Endothelial cell of umbilical vein (primary cell): ENCODE measurements around the gene SPARC. TPM values are rescaled to one million over a fixed set of nuclear protein-coding genes. Genes with fewer than 3 reads are reported as not detected.

ENCODE experiments used
- BruUV-seq: library from RNA; stranded (reverse); fragments of 400-500 nt; replicated peaks from 2 replicates; lab custom pipeline; 2021; lab: Mats Ljungman, UMichigan
- CTCF ChIA-PET: fragments of 300-600, 350-600 bp; sonication (Branson Sonifier 250); formaldehyde crosslinking; loops from one replicate; lab custom pipeline; 2021; ENCODE audit warnings: antibody characterized with exemption, inconsistent platforms; lab: Charles Lee
- POLR2A ChIA-PET: fragments of 300-600, 350-600 bp; sonication (Branson Sonifier 250); formaldehyde crosslinking; loops from one replicate; lab custom pipeline; 2021; ENCODE audit warnings: antibody characterized with exemption, inconsistent platforms; lab: Charles Lee
- DNase-seq: peaks from one replicate; pipeline ENCODE4 v3.0.0-alpha.2; 2011; ENCODE audit warnings: low read depth, low spot score
- FAIRE-seq: peaks from 2 replicates; lab custom pipeline; 2011; peaks lifted over from hg19 to GRCh38; lab: Jason Lieb, UNC
- H2AFZ ChIP-seq: 2 replicates; pipeline ENCODE4 v1.6.0; 2012; ENCODE audit warnings: low read depth, low read length, control low read depth, inconsistent platforms
- H3K27ac ChIP-seq: 2 replicates; pipeline ENCODE4 v1.5.1; 2011; ENCODE audit warnings: low read depth, mild to moderate bottlenecking, control low read depth, low read length, moderate library complexity; ENCODE audit not compliant: insufficient read depth
- H3K27me3 ChIP-seq, 2 experiments: 2 replicates each; pipeline versions ENCODE4 v1.6.0 to v1.6.1; 2011; ENCODE audit warnings: low read length in 2 of 2, mixed read lengths in 1 of 2; ENCODE audit not compliant: control insufficient read depth in 2 of 2, insufficient read depth in 2 of 2
- H3K36me3 ChIP-seq, 2 experiments: 2 replicates in 1 of 2; 3 replicates in 1 of 2; pipeline ENCODE4 v1.5.1; 2011; ENCODE audit warnings: low read length in 2 of 2, mild to moderate bottlenecking in 1 of 2, moderate library complexity in 1 of 2; ENCODE audit not compliant: control insufficient read depth in 2 of 2, insufficient read depth in 2 of 2; ENCODE audit errors: extremely low read depth in 1 of 2
- H3K4me1 ChIP-seq: 3 replicates; pipeline ENCODE4 v1.5.1; 2011; ENCODE audit warnings: mild to moderate bottlenecking, low read length; ENCODE audit not compliant: control insufficient read depth, insufficient read depth; ENCODE audit errors: extremely low read depth
- H3K4me2 ChIP-seq: 2 replicates; pipeline ENCODE4 v1.6.1; 2011; ENCODE audit warnings: low read length, control low read depth, mixed read lengths; ENCODE audit not compliant: insufficient read depth
- H3K4me3 ChIP-seq, 3 experiments: fragments of 200-600 bp in 1 of 3; sonication (generic), shearing (Covaris generic) in 1 of 3; replicated peaks in 1 of 3; 2 replicates each; pipeline ENCODE4 v1.5.1; 2011 to 2016; ENCODE audit warnings: control low read depth in 3 of 3, low read length in 3 of 3, mild to moderate bottlenecking in 2 of 3, inconsistent platforms in 1 of 3, low read depth in 1 of 3, moderate library complexity in 1 of 3; ENCODE audit not compliant: insufficient read depth in 1 of 3
- H3K79me2 ChIP-seq: 2 replicates; pipeline ENCODE4 v1.6.0; 2012; ENCODE audit warnings: low read length, inconsistent platforms; ENCODE audit not compliant: control insufficient read depth, insufficient read depth
- H3K9ac ChIP-seq: replicated peaks from 2 replicates; pipeline ENCODE3; 2011; ENCODE audit warnings: low read length, control low read depth; ENCODE audit not compliant: insufficient read depth; ENCODE audit errors: extremely low read depth
- H3K9me1 ChIP-seq: replicated peaks from 3 replicates; pipeline ENCODE4 v1.6.0; 2011; ENCODE audit warnings: mild to moderate bottlenecking, low read length; ENCODE audit not compliant: control insufficient read depth, insufficient read depth; ENCODE audit errors: extremely low read depth
- H3K9me3 ChIP-seq: replicated peaks from 2 replicates; pipeline ENCODE4 v1.5.1; 2012; ENCODE audit warnings: low read length, inconsistent platforms; ENCODE audit not compliant: control insufficient read depth, insufficient read depth
- H4K20me1 ChIP-seq: replicated peaks from 2 replicates; pipeline ENCODE3; 2011; ENCODE audit warnings: mild to moderate bottlenecking, low read length; ENCODE audit not compliant: control insufficient read depth, insufficient read depth; ENCODE audit errors: extremely low read depth
- EZH2 ChIP-seq: IDR thresholded peaks from 2 replicates; pipeline ENCODE4 v1.6.1; 2012; ENCODE audit warnings: borderline replicate concordance, low read depth, mild to moderate bottlenecking, moderate library complexity, low read length, inconsistent platforms; ENCODE audit not compliant: severe bottlenecking
- FOS ChIP-seq: IDR thresholded peaks from 2 replicates; pipeline ENCODE4 v1.6.1; 2011; ENCODE audit warnings: mild to moderate bottlenecking, low read length, moderate library complexity, borderline replicate concordance; ENCODE audit not compliant: insufficient read depth
- GATA2 ChIP-seq: IDR thresholded peaks from 2 replicates; pipeline ENCODE4 v1.7.0; 2011; ENCODE audit warnings: low read depth, mild to moderate bottlenecking, moderate library complexity, mixed read lengths, low read length; ENCODE audit not compliant: insufficient read length, insufficient read depth
- JUN ChIP-seq: IDR thresholded peaks from 2 replicates; pipeline ENCODE4 v1.6.1; 2011; ENCODE audit warnings: borderline replicate concordance, low read depth; ENCODE audit not compliant: insufficient read length, insufficient read depth
- MYC ChIP-seq: IDR thresholded peaks from one replicate; pipeline ENCODE4 v1.6.1; 2011; ENCODE audit warnings: mild to moderate bottlenecking, low read depth, low read length
- POLR2A ChIP-seq: IDR thresholded peaks from 2 replicates; pipeline ENCODE4 v1.6.1; 2012; ENCODE audit warnings: low read depth, mild to moderate bottlenecking, control low read depth, low read length
- POLR2AphosphoS5 ChIP-seq: IDR thresholded peaks from 2 replicates; pipeline ENCODE4 v1.6.1; 2012; ENCODE audit warnings: low read depth, mild to moderate bottlenecking, control low read depth, low read length, moderate library complexity; ENCODE audit not compliant: insufficient read depth
- dilution Hi-C: fragments of 300-500 bp; cut with MboI; formaldehyde crosslinking; loops from one replicate; pipeline ENCODE4 v1.15.0; 2019; ENCODE audit warnings: low sequenced_read_pairs; ENCODE audit not compliant: extremely low pct_ligation_motif_present
- intact Hi-C: fragments of 100-400 bp; cut with micrococcal nuclease; formaldehyde crosslinking; loops from one replicate; pipeline ENCODE4 v1.10.0; 2022
- polyA plus RNA-seq, 4 experiments: library from polyadenylated mRNA; depleted of rRNA in 3 of 4; stranded (reverse) in 3 of 4; unstranded in 1 of 4; fragments of >200 nt; gene quantifications; 2 replicates each; pipeline versions ENCODE4 v1.2.1 to v1.2.3, GENCODE V29; 2011 to 2012; ENCODE audit warnings: missing spikeins in 1 of 4
- total RNA-seq: library from RNA; stranded (reverse); gene quantifications from 2 replicates; pipeline ENCODE4 v1.2.3, GENCODE V29; 2021
- TF ChIP-seq, protein P1 (sequence below): IDR thresholded peaks from 2 replicates; pipeline ENCODE4 v1.6.1; 2011; ENCODE audit not compliant: insufficient read depth, insufficient read length
- TF ChIP-seq, protein P2 (sequence below), 2 donors: IDR thresholded peaks; 1 replicate in 1 of 2; 2 replicates in 1 of 2; pipeline ENCODE4 v1.5.1; 2011; ENCODE audit warnings: low read length in 2 of 2, mild to moderate bottlenecking in 2 of 2, moderate library complexity in 2 of 2, control low read depth in 1 of 2, inconsistent platforms in 1 of 2, low read depth in 1 of 2; ENCODE audit not compliant: insufficient read depth in 1 of 2; ENCODE audit errors: extremely low read depth in 1 of 2

The SPARC gene
- total and polyA plus RNA-seq, 2 donors (not counting 3 experiments of a cell fraction or from before 2014, with no cell fraction given), result 2,962 to 3,114 TPM

DNA sequence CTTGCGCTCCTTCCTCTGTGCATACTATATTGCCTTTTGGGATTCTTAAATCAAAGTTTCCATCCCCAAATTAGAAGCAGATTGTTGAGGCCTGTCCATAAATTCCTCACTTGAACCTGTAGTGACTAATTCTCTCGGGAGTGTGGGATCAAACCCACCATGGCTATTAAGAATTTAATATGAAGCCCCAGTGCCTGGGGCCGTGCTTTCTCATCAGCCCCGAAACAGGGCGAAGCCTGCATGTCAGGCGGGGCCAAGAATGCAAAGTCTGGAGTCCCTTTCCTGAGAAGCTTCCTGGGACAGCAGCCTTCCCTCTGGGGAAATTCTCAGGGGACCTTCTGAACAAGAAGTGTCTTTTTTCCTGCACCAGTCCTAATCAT is 66.3 kb downstream of the SPARC start:
- no peak overlapping the region for H3K4me2 ChIP-seq
- FAIRE-seq, result no peak
- no peaks in the 10 kb centered on the region for H3K9me3 ChIP-seq
- H2AFZ ChIP-seq, result no peak overlapping the region
- H3K27me3 ChIP-seq, result peaks cover 2 to 3% of the 10 kb centered on the region in 2 experiments
- no peak overlapping the region for H3K9ac ChIP-seq
- no peaks in the 10 kb centered on the region for H3K4me1 ChIP-seq
- no peak overlapping the region for H3K27ac ChIP-seq
- no peak overlapping the region for H3K4me3 ChIP-seq
- H4K20me1 ChIP-seq, result no peaks in the 10 kb centered on the region
- no peaks in the 10 kb centered on the region for H3K79me2 ChIP-seq
- DNase-seq, result no peak
- POLR2A ChIA-PET, result no interaction called here
- H3K9me1 ChIP-seq, result no peaks in the 10 kb centered on the region
- CTCF ChIA-PET, result no interaction called here
- TF ChIP-seq GATA2 (no peak), JUN (no peak), POLR2AphosphoS5 (no peak), MYC (no peak), POLR2A (no peak), FOS (no peak), EZH2 (no peak)
- TF ChIP-seq, protein P1, sequence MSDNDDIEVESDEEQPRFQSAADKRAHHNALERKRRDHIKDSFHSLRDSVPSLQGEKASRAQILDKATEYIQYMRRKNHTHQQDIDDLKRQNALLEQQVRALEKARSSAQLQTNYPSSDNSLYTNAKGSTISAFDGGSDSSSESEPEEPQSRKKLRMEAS, result no peak
- TF ChIP-seq, protein P2, sequence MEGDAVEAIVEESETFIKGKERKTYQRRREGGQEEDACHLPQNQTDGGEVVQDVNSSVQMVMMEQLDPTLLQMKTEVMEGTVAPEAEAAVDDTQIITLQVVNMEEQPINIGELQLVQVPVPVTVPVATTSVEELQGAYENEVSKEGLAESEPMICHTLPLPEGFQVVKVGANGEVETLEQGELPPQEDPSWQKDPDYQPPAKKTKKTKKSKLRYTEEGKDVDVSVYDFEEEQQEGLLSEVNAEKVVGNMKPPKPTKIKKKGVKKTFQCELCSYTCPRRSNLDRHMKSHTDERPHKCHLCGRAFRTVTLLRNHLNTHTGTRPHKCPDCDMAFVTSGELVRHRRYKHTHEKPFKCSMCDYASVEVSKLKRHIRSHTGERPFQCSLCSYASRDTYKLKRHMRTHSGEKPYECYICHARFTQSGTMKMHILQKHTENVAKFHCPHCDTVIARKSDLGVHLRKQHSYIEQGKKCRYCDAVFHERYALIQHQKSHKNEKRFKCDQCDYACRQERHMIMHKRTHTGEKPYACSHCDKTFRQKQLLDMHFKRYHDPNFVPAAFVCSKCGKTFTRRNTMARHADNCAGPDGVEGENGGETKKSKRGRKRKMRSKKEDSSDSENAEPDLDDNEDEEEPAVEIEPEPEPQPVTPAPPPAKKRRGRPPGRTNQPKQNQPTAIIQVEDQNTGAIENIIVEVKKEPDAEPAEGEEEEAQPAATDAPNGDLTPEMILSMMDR (IDR thresholded peaks at IDR 0.05; ENCODE audit: extremely low read depth in 1 of 2, insufficient read depth in 1 of 2, low read depth in 1 of 2, low read length in 2 of 2), result no peak
- dilution Hi-C loops, result no loop called here
- no TSS peak for BruUV-seq
- intact Hi-C loops, result no loop called here
- no peaks in the 10 kb centered on the region for H3K36me3 ChIP-seq
